GM12874 (cell line): ENCODE data around the gene PHF24.

Source experiments
- TF ChIP-seq, protein P1 (sequence below): IDR thresholded peaks from 2 replicates; pipeline ENCODE4 v1.5.1; 2011; ENCODE audit warnings: low read depth, mild to moderate bottlenecking, control low read depth, low read length, moderate library complexity; ENCODE audit not compliant: insufficient read depth

PHF24 gene

DNA sequence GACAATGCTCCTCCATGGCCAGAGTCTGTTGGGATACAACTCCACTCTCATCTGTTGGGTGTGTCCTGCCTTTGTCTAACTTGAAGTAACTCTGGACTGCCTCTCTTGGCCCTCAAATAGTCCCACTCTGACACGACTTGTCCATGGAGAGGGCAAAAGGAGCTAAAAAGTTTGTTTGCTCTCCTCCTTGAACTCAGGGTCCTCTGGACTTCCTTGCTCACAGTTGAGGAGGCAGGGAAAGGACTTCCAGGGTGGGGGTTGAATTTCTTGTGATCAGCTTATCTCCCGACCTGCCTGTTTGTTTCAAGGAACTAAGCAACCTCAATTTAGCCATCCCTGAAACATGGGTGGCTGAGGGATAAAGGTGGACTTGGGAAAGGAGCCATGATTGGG lies 43.2 kb downstream of the PHF24 start:
- TF ChIP-seq, protein P1, sequence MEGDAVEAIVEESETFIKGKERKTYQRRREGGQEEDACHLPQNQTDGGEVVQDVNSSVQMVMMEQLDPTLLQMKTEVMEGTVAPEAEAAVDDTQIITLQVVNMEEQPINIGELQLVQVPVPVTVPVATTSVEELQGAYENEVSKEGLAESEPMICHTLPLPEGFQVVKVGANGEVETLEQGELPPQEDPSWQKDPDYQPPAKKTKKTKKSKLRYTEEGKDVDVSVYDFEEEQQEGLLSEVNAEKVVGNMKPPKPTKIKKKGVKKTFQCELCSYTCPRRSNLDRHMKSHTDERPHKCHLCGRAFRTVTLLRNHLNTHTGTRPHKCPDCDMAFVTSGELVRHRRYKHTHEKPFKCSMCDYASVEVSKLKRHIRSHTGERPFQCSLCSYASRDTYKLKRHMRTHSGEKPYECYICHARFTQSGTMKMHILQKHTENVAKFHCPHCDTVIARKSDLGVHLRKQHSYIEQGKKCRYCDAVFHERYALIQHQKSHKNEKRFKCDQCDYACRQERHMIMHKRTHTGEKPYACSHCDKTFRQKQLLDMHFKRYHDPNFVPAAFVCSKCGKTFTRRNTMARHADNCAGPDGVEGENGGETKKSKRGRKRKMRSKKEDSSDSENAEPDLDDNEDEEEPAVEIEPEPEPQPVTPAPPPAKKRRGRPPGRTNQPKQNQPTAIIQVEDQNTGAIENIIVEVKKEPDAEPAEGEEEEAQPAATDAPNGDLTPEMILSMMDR = no peak

DNA sequence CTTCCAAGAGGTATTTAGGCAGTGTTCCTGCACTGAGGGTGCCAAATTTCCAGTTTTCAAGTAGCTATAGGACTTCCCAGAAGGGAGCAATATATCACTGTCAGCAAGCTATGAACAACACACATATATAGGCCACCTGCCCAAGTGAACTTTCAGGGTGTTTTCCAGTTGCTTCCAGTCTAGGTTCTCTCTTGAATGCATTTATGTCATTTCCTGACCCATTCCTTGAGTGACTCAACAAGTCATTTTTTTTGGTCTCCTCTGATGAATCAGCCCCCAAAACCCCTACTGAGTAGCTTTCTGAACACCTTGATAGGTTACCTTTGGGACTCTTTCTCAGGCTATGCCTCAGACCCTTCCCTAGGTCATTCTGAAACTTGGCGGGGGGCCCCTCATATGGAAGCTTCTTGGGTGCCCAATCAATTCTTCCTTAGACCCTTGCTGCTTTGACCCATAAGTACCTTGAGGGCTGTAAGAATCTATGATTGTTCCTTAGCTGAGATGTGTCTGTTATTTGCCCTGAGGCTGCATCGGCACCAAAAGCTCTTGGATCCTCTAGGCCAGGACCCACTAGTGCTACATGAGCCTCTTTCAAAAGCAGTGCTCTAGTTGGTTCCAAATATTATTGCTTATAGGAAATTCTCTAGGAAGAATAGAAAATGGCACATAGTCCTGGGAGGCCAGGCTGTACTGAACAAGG lies 43.9 kb downstream of the PHF24 start:
- TF ChIP-seq, protein P1 = no peak

DNA sequence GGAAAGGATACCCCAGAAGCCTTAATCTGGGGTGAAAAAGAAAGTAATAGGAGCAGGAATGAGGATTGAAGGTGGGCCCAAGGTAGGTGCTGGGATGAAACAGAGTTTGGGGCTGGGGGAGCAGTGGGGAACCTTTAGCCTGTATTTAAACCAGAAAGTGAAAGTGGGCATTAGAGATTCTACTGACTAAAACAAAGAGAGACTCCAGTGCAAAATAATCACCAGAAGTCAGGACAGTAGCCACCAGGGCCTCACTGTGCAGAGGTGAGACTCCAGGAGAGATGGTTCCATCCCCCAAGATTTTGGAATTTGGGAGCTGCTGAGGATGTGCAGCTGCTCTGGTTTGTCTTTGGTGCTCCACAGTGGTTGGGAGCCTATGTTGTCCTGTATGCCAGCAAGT lies 44.5 kb downstream of the PHF24 start:
- TF ChIP-seq, protein P1 = no peak

DNA sequence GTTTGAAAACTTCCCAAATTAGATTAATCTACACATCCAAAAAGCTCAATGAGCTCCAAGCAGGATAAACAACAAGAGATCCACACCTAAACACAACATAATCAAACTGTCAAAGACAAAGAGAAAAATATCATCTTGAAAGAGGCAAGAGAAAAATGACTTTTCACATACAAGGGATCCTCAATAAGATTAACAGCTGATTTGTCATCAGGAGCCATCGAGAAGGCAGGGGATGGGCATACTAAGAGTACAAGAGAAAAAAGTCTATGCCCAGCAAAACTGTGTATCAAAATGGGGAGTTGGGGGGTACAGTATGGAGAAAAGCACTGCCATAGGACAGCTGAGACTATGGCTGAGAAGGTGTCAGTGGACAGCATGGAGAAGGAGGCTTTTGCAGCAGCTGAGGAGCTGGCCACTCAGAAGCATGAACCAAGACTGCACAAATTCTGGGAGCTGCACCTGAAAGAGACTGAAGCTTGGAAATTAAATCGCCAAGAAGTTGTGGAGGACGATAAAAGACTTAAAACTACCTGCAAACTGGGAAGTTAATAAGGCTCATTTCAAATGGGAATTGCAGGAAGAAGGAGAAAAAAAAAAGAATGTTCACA lies 52.4 kb downstream of the PHF24 start:
- TF ChIP-seq, protein P1 = no peak

DNA sequence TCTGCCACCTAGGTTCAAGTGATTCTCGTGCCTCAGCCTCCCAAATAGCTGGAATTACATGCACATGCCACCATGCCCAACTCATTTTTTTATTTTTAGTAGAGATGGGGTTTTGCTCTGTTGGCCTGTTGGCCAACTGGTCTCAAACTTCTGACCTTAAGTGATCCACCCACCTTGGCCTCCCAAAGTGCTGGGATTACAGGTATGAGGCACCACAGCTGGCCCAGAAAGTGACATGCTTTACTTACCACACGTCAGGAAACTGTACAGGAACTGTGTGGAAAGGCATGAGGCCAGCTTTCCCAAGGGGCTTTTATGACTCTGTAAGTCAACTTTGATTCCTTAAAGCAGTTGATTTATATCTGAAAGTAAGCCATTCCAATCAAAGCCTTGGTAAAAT lies 56.4 kb downstream of the PHF24 start:
- TF ChIP-seq, protein P1 = no peak

DNA sequence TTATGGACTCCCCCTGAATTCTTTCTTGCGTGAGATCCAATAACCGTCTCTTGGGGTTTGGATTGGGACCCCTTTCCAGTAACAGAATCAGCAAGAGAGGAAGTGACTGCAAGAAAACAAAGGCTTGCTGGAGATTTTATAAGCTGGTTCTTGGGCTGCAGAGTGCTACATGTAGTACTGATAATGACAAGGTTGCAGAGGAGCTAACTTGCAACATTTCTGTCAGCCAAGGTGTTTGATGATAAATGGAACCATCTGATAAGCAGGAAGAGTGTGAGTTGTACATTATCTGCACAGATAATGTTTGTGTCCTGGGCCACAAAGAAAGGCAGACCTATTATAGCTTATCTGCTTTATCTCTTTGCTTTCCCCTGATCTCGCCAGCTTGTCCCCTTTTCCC lies 68.6 kb downstream of the PHF24 start:
- TF ChIP-seq, protein P1 = no peak

DNA sequence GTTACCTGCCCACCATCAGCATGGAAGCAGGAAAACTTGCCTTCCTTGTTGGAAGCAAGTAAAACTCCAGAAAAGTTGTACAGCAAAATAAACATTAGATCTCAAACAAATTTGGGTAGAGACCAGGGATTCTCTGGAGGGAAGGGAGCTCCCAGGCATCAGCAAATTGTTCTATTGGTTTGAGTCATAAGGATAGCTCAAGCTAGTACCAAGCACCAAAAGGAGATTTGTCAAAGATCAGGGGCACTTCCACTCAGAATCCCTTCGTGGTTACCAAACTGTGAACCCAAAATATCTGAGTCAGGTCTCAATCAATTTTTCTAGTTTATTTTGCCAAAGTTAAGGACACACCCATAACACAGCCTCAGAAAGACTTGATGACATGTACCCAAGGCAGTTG lies 69.3 kb downstream of the PHF24 start:
- TF ChIP-seq, protein P1 = no peak
